ENCODE measurements around the gene PLD3.

Gene PLD3

DNA sequence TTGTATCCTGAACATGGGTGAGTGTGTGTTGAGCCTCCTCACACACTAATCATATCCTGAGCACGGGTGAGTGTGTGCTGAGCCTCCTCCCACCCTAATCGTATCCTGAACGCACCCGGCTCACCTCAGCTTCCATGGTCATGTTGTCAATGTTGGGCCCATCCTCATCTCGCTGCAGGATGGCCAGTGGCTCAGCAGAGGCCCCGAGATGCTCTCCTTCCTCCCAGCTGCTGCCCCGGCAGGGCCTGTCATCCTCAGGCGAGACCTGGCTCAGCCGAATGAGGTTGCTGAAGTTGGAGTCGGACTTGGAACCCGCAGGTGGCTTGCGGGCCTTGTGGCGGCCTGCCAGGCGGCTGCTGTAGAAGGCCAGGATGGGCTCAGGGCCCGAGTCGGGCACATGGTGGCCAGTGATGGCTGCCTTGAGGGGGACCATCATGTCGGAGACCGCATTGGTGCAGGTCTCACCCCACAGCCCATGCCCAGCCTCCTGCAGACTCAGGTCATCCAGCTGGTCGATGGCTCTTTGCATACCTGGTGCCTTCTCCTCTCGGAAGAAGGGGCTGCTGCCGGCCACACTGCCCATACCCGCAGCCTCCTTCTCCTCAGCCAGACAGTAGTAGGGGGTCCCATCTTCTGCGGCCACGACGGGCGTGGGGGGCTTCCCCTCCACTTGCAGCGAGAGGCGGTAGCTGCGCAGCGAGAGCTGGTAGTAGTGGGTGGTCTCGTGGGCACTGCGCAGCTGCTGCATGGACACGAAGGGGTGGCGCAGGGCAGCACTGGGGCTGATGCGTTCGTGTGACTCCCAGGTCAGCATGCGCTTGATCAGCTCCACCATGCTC lies 31.9 kb downstream of the PLD3 start:
- CTCF ChIA-PET = no interaction called here
- POLR2A ChIA-PET = interaction anchor here (0.8 to 1.2 kb wide), 2 partner anchors 46 to 63 kb away, joined by 3 to 5 read pairs; no protein-coding TSS in a partner anchor

GRCh38 chr19:40381321-40381720 lies 32.8 kb downstream of the PLD3 start:
- POLR2A ChIA-PET = interaction anchor here (0.8 kb wide), 1 partner anchor 45 kb away, joined by 3 read pairs; no protein-coding TSS in a partner anchor
- DNase-seq (ENCODE audit: extremely low spot score) = no peak
- TF ChIP-seq ARNT (IDR thresholded peaks at IDR 0.05) = no peak
- TF ChIP-seq SUZ12 (IDR thresholded peaks at IDR 0.05) = no peak
- TF ChIP-seq LEF1 (IDR thresholded peaks at IDR 0.05; ENCODE audit: borderline replicate concordance) = no peak
- TF ChIP-seq TARDBP (IDR thresholded peaks at IDR 0.05) = no peak
- no peak for TF ChIP-seq ZNF384 (IDR thresholded peaks at IDR 0.05)
- no peak for TF ChIP-seq BHLHE40 (IDR thresholded peaks at IDR 0.05; ENCODE audit: borderline replicate concordance)
- no peak for TF ChIP-seq SP1 (IDR thresholded peaks at IDR 0.05)
- no peak for TF ChIP-seq NFRKB (IDR thresholded peaks at IDR 0.05)
- TF ChIP-seq FOXA1 (IDR thresholded peaks at IDR 0.05) = no peak
- TF ChIP-seq L3MBTL2 (conservative IDR thresholded peaks at IDR 0.05) = no peak
- no peak for TF ChIP-seq FOXK2 (IDR thresholded peaks at IDR 0.05)
- TF ChIP-seq, protein P1, sequence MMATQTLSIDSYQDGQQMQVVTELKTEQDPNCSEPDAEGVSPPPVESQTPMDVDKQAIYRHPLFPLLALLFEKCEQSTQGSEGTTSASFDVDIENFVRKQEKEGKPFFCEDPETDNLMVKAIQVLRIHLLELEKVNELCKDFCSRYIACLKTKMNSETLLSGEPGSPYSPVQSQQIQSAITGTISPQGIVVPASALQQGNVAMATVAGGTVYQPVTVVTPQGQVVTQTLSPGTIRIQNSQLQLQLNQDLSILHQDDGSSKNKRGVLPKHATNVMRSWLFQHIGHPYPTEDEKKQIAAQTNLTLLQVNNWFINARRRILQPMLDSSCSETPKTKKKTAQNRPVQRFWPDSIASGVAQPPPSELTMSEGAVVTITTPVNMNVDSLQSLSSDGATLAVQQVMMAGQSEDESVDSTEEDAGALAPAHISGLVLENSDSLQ (IDR thresholded peaks at IDR 0.05) = no peak
- TF ChIP-seq CTBP1 (IDR thresholded peaks at IDR 0.05; ENCODE audit: borderline replicate concordance) = no peak
- TF ChIP-seq HDGF (IDR thresholded peaks at IDR 0.05; ENCODE audit: borderline replicate concordance) = no peak
- no peak for TF ChIP-seq ELF4 (IDR thresholded peaks at IDR 0.05)
- CTCF ChIA-PET = no interaction called here

More for the DNA sequence above, 31.9 kb downstream of the PLD3 start:
- no peak for DNase-seq (ENCODE audit: extremely low spot score)
- TF ChIP-seq LEF1 (IDR thresholded peaks at IDR 0.05; ENCODE audit: borderline replicate concordance) = no peak
- no peak for TF ChIP-seq ELF4 (IDR thresholded peaks at IDR 0.05)
- no peak for TF ChIP-seq HDGF (IDR thresholded peaks at IDR 0.05; ENCODE audit: borderline replicate concordance)
- TF ChIP-seq CTBP1 (IDR thresholded peaks at IDR 0.05; ENCODE audit: borderline replicate concordance) = no peak
- TF ChIP-seq TARDBP (IDR thresholded peaks at IDR 0.05) = no peak
- no peak for TF ChIP-seq BHLHE40 (IDR thresholded peaks at IDR 0.05; ENCODE audit: borderline replicate concordance)

DNA sequence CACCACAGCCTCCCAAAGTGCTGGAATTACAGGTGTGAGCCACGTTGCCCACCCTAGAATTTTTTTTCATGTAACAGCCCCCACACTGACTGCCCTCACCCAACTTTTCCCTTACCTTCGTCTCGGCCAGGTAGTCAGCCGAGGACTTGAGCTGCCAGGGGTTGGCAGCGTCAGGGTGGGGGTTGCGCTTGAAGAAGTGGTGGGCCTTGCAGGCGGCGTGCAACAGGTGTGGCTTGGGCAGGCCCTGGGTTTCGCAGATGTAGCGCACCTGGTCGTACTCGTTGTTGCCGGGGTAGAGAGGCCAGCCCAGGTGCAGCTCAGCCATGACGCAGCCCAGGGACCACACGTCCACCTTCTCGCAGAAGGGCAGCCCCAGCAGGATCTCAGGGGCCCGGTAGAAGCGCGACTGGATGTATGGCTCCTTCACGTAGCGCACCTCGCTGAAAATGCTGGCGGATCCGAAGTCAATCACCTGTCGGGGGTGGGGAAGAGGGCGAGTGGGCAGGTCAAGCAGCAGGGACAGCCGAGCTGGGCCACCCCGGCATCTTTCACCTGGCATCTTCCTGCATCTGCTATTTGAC lies 35.3 kb downstream of the PLD3 start:
- no peak for DNase-seq (ENCODE audit: extremely low spot score)
- no peak for TF ChIP-seq FOXM1 (IDR thresholded peaks at IDR 0.05; ENCODE audit: borderline replicate concordance)
- TF ChIP-seq FOXK2 (IDR thresholded peaks at IDR 0.05) = no peak
- TF ChIP-seq FOXA1 (IDR thresholded peaks at IDR 0.05) = no peak
- TF ChIP-seq ZNF384 (IDR thresholded peaks at IDR 0.05) = no peak
- no peak for TF ChIP-seq SUZ12 (IDR thresholded peaks at IDR 0.05)
- TF ChIP-seq HDGF (IDR thresholded peaks at IDR 0.05; ENCODE audit: borderline replicate concordance) = no peak
- no peak for TF ChIP-seq ARNT (IDR thresholded peaks at IDR 0.05)
- no peak for TF ChIP-seq LEF1 (IDR thresholded peaks at IDR 0.05; ENCODE audit: borderline replicate concordance)
- POLR2A ChIA-PET = no interaction called here
- CTCF ChIA-PET = no interaction called here

DNA sequence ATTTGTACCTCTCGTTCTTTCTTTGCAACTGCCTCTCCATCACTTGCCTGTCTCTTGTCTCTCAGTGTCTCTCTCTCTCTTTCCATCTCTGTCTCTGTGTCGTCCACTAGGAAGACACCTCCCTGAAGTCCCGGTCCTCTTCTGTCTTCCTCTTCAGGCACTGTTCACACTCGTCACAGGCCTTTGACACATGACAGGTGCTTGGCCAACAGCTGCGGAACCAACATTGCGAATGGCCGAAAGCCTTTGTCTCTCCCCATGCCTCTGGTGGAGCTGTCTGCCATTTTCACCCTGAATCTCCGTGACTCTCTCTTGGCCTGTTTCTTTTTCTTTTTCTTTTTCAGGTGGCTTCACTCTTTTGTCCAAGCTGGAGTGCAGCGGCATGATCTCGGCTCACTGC lies 38.7 kb downstream of the PLD3 start:
- DNase-seq (ENCODE audit: extremely low spot score) = no peak
- ChIA-PET CTCF (no interaction called here), POLR2A (no interaction called here)
- TF ChIP-seq SUZ12 (IDR thresholded peaks at IDR 0.05) (no peak), TARDBP (IDR thresholded peaks at IDR 0.05) (no peak), FOXA1 (IDR thresholded peaks at IDR 0.05) (no peak), SP1 (IDR thresholded peaks at IDR 0.05) (no peak), ELF4 (IDR thresholded peaks at IDR 0.05) (no peak), FOXK2 (IDR thresholded peaks at IDR 0.05) (no peak), L3MBTL2 (conservative IDR thresholded peaks at IDR 0.05) (no peak), ZNF384 (IDR thresholded peaks at IDR 0.05) (no peak), BHLHE40 (IDR thresholded peaks at IDR 0.05; ENCODE audit: borderline replicate concordance) (no peak), NFRKB (IDR thresholded peaks at IDR 0.05) (no peak), CTBP1 (IDR thresholded peaks at IDR 0.05; ENCODE audit: borderline replicate concordance) (no peak), FOXM1 (IDR thresholded peaks at IDR 0.05; ENCODE audit: borderline replicate concordance) (no peak), HDGF (IDR thresholded peaks at IDR 0.05; ENCODE audit: borderline replicate concordance) (no peak), ARNT (IDR thresholded peaks at IDR 0.05) (no peak), LEF1 (IDR thresholded peaks at IDR 0.05; ENCODE audit: borderline replicate concordance) (no peak)
- TF ChIP-seq, protein P1 (IDR thresholded peaks at IDR 0.05) = no peak

DNA sequence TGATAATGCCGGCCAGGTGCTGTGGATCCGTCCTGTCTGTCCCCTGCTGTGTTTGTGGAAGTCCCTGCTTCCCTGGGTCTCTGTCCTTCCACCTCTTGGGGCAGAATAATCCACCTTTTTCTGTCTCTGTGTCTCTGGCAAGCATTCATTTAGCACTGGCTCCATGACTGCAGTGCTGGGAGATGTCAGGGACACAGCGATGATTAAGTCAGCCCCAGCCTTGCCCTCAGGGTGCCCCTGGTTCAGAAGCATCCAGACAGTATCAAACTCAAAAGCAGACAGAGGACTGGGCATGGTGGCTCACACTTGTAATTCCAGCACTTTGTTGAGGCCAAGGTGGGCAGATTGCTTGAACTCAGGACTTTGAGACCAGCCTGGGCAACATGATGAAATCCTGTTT lies 40.0 kb downstream of the PLD3 start:
- ChIA-PET CTCF (no interaction called here), POLR2A (no interaction called here)
- TF ChIP-seq, protein P1 (IDR thresholded peaks at IDR 0.05) = no peak
- TF ChIP-seq BHLHE40 (IDR thresholded peaks at IDR 0.05; ENCODE audit: borderline replicate concordance) (no peak), FOXK2 (IDR thresholded peaks at IDR 0.05) (no peak), NFRKB (IDR thresholded peaks at IDR 0.05) (no peak), FOXM1 (IDR thresholded peaks at IDR 0.05; ENCODE audit: borderline replicate concordance) (no peak), FOXA1 (IDR thresholded peaks at IDR 0.05) (no peak), LEF1 (IDR thresholded peaks at IDR 0.05; ENCODE audit: borderline replicate concordance) (no peak)
- DNase-seq (ENCODE audit: extremely low spot score) = no peak
